LNCAP (cell line): Measurements from ENCODE around the gene PRRC2B.

ENCODE experiments used
- TF ChIP-seq, protein P1 (sequence below): fragments of 450-650 bp; IDR thresholded peaks from 2 replicates; pipeline ENCODE4 v1.5.1; 2017; ENCODE audit warnings: mild to moderate bottlenecking

The PRRC2B gene

DNA sequence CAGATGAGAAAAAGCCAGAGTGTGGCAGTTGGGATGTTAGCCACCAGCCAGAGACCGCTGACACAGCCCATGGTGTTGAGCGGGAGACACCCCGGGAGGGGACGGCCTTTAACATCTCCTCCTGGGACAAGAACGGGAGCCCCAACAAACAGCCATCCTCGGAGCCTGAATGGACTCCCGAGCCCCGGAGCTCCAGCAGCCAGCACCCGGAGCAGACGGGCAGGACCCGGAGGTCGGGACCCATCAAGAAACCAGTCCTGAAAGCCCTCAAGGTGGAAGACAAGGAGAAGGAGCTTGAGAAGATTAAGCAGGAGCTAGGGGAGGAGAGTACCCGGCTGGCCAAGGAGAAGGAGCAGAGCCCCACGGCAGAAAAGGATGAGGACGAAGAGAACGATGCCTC is 80.8 kb downstream of the PRRC2B start:
- TF ChIP-seq, protein P1, sequence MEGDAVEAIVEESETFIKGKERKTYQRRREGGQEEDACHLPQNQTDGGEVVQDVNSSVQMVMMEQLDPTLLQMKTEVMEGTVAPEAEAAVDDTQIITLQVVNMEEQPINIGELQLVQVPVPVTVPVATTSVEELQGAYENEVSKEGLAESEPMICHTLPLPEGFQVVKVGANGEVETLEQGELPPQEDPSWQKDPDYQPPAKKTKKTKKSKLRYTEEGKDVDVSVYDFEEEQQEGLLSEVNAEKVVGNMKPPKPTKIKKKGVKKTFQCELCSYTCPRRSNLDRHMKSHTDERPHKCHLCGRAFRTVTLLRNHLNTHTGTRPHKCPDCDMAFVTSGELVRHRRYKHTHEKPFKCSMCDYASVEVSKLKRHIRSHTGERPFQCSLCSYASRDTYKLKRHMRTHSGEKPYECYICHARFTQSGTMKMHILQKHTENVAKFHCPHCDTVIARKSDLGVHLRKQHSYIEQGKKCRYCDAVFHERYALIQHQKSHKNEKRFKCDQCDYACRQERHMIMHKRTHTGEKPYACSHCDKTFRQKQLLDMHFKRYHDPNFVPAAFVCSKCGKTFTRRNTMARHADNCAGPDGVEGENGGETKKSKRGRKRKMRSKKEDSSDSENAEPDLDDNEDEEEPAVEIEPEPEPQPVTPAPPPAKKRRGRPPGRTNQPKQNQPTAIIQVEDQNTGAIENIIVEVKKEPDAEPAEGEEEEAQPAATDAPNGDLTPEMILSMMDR, result no peak

DNA sequence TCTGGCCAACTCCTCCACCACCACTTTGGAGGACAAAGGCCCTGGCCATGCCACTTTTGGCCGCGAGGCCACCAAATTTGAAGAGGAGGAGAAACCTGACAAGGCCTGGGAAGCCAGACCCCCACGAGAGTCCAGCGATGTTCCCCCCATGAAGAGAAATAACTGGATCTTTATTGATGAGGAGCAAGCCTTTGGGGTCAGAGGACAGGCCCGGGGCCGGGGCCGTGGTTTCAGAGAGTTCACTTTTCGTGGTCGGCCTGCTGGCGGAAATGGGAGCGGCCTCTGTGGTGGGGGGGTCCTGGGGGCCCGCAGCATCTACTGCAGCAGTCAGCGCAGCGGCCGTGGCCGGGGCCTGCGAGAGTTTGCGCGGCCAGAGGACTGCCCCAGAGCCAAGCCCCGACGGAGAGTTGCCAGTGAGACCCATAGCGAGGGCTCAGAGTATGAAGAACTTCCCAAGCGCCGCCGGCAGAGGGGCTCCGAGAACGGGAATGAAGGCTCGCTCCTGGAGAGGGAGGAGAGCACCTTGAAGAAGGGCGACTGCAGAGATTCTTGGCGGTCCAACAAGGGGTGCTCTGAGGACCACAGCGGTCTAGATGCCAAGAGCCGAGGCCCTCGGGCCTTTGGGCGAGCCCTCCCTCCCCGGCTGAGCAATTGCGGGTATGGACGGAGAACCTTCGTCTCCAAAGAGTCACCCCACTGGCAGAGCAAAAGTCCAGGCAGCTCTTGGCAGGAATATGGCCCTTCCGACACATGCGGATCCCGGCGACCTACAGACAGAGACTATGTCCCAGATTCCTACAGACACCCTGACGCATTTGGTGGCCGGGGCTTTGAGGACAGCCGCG is 81.4 kb downstream of the PRRC2B start:
- TF ChIP-seq, protein P1, result no peak

DNA sequence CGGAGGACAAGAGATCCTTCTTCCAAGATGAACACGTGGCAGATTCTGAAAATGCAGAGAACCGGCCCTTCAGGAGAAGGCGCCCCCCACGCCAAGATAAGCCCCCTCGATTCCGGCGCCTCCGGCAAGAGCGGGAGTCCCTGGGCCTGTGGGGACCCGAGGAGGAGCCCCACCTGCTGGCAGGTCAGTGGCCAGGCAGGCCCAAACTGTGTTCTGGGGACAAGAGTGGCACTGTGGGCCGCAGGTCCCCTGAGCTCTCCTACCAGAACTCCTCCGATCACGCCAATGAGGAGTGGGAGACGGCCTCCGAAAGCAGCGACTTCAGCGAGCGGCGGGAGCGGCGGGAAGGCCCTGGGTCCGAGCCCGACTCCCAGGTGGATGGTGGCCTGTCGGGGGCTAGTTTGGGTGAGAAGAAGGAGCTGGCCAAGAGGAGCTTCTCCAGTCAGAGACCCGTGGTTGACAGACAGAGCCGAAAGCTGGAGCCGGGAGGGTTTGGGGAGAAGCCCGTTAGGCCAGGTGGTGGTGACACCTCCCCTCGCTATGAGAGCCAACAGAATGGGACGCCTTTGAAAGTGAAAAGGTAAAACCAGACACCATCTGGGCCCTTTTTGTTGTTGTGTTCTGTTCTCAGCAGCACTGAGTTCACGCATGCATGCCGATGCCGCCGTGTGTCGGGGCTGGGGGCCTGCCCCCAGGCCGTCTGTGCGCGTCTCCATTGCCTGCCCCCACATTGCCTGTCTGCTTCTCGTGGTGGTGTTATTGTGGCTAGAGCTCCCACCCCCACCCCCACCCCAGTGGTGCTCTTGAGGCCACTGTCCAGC is 82.3 kb downstream of the PRRC2B start:
- TF ChIP-seq, protein P1, result peak; percentile 53

DNA sequence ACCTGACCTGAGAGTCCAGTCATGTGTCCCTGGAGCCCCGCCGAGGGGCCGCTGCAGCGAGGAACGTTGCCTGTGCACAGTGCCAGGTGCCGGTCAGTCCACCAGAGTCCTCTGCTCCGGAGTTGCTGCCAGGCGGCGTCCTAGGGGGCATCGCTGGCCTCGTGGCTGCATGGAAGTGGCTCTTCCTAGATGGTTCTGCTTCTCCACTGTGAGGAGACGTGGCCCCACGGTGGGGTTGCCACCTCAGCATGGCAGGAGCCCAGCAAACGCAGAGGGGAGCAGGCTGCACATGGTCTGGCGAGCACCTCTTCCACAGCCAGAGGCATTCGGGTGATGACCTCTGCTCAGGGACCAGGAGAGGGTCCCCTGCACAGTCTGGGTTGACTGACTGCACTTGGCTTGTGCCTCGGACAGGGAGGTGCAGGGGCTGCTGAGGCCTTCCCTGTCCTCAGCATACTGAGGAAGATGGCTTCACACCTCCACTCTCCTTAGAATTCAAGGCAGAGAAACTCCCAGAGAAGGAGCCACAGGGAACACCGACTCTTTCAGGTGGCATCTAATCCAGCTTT is 83.0 kb downstream of the PRRC2B start:
- TF ChIP-seq, protein P1, result no peak

DNA sequence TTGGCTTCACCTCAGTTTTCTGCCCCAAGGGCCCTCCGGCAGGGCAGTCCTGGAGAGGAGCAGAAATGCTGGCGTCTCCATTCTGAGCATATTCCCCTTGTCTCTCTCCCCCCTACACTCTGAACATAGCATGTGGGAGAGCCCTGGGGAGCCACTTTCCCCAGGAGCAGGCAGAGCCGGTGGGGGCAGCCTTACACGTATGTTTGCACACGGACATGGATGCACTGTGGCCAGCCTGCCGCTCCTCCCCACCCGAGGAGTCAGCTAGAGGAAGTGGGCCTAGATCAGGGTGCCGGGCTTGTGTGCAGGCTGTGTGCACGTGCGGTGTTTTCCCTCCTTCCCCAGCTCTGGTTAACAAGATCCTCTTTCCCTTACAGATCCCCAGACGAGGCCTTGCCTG is 83.5 kb downstream of the PRRC2B start:
- TF ChIP-seq, protein P1, result no peak

DNA sequence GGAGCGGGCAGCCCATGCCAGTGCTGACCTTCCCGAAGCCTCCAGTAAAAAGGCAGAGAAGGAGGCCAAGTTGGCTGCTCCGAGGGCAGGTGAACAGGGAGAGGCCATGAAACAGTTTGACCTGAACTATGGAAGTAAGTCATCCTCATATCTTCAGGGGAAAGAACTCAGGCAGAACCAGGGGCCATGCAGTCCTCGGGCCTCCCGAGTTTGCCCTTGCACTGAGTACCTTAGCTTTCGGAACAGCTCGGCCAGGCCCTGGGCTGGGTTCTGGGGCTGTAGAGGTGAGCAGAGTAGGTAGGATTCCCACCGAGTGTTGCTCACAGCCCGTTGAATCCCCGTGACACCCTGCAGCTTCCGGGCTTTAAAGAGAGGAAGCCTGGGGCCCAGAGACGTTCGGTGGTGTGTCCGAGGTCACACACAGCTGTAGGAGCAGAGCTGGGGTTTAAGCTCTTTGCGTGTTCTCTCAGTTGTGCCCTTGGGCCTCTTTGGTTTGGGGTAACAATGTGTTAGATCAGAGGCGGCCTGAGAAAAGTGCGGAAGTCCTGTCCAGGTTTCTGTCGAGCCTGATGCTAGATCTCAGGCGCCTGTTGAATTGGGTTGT is 84.0 kb downstream of the PRRC2B start:
- TF ChIP-seq, protein P1, result no peak

DNA sequence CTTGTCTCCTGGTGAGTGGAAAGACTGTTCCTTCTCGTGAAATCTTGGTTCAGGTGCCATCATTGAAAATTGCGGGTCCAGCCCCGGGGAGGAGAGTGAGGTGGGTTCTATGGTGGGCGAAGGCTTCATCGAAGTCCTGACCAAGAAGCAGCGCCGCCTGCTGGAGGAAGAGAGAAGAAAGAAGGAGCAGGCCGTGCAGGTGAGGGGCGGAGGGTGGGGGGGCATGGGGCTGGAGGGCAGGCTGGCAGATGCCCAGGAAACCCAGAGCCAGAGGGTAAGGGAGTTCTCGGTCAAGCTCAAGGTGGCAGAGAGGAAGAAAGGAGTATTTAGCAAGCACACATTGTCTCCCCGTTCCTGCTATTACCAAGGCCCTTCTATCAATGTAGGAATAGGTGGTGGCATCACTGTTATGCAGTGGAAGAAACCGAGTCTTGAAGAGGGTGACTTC is 84.6 kb downstream of the PRRC2B start:
- TF ChIP-seq, protein P1, result peak; percentile 76
